B cell (primary cell): ENCODE measurements around the gene PITX2.

Experiments
- CTCF ChIP-seq: fragments of 200-600 bp; IDR thresholded peaks from one replicate; pipeline ENCODE4 v1.8.0; 2022; ENCODE audit warnings: antibody characterized with exemption, mild to moderate bottlenecking
- EZH2 ChIP-seq: IDR thresholded peaks from 2 replicates; pipeline ENCODE4 v1.6.1; 2012; ENCODE audit warnings: borderline replicate concordance, low read depth, mild to moderate bottlenecking, moderate library complexity, low read length; ENCODE audit not compliant: insufficient read depth, poor library complexity, severe bottlenecking

- TF ChIP-seq CTCF (no peak), EZH2 (no peak)
Observed at GRCh38 chr4:110609044-110609750, 13.7 kb downstream of the PITX2 start.
